Astrocyte (in vitro differentiated cells and primary cell): ENCODE results near the gene RNASE11.

Experiments
- EZH2 ChIP-seq: IDR thresholded peaks from 2 replicates; pipeline ENCODE4 v1.6.1; 2012; ENCODE audit warnings: mild to moderate bottlenecking, low read length, inconsistent platforms; ENCODE audit not compliant: insufficient read depth
- TF ChIP-seq, protein P1 (sequence below): IDR thresholded peaks from 2 replicates; pipeline ENCODE4 v1.5.1; 2011; ENCODE audit warnings: low read depth, mild to moderate bottlenecking, inconsistent platforms, low read length, moderate library complexity; ENCODE audit not compliant: insufficient read depth

DNA sequence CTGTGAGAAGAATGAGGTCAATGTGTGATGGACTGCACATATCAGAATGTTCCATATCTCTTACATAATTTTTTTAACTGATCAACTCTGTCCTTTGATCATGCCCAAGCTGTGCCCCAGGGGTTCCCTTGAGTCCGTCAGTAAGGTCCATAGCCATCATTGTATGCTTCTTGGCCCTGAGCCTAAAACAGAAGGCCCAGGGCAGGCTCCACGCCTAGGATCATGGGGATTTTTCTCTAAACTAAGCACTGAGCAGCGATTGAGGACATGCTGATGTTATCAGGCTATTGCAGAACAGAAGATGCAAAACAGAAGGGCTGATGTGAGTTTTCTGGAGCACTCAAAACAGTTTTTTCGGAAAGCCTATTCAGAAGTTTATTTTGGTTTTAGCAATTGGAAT is 47.9 kb downstream of the RNASE11 start:
- TF ChIP-seq, protein P1, sequence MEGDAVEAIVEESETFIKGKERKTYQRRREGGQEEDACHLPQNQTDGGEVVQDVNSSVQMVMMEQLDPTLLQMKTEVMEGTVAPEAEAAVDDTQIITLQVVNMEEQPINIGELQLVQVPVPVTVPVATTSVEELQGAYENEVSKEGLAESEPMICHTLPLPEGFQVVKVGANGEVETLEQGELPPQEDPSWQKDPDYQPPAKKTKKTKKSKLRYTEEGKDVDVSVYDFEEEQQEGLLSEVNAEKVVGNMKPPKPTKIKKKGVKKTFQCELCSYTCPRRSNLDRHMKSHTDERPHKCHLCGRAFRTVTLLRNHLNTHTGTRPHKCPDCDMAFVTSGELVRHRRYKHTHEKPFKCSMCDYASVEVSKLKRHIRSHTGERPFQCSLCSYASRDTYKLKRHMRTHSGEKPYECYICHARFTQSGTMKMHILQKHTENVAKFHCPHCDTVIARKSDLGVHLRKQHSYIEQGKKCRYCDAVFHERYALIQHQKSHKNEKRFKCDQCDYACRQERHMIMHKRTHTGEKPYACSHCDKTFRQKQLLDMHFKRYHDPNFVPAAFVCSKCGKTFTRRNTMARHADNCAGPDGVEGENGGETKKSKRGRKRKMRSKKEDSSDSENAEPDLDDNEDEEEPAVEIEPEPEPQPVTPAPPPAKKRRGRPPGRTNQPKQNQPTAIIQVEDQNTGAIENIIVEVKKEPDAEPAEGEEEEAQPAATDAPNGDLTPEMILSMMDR: no peak
- TF ChIP-seq EZH2: no peak
